WERI-Rb-1 (cell line): ENCODE data around the gene WDTC1.
A peak's percentile ranks its signal among the peaks of the same experiment; 100 is the strongest.

Experiments used
- DNase-seq: peaks from one replicate; pipeline ENCODE4 v3.0.0-alpha.2; 2020
- H3K27ac ChIP-seq: fragments of 250-450 bp; sonication (Bioruptor Pico); 2 replicates; pipeline ENCODE4 v1.5.1; 2020; ENCODE audit warnings: mild to moderate bottlenecking, moderate library complexity
- H3K27me3 ChIP-seq: fragments of 250-450 bp; sonication (Bioruptor Pico); 2 replicates; pipeline ENCODE4 v1.5.1; 2021; ENCODE audit warnings: mild to moderate bottlenecking, low read depth, moderate library complexity; ENCODE audit not compliant: insufficient read depth, severe bottlenecking
- H3K36me3 ChIP-seq: fragments of 250-450 bp; sonication (Bioruptor Pico); 2 replicates; pipeline ENCODE4 v1.5.1; 2020; ENCODE audit warnings: mild to moderate bottlenecking, moderate library complexity
- H3K4me3 ChIP-seq: 2 replicates; pipeline ENCODE4 v1.5.1; 2011; ENCODE audit warnings: low read depth, mild to moderate bottlenecking, control low read depth, low read length
- H3K9me3 ChIP-seq: fragments of 250-450 bp; sonication (Bioruptor Pico); 2 replicates; pipeline ENCODE4 v1.5.1; 2021; ENCODE audit warnings: mild to moderate bottlenecking, moderate library complexity; ENCODE audit not compliant: severe bottlenecking
- TF ChIP-seq, protein P1 (sequence below): IDR thresholded peaks from 2 replicates; pipeline ENCODE4 v1.5.1; 2011; ENCODE audit warnings: low read depth, mild to moderate bottlenecking, control low read depth, inconsistent platforms, low read length

WDTC1 gene

GRCh38 chr1:27332536-27333281 lies 98.3 kb downstream of the WDTC1 start:
- H3K36me3 ChIP-seq = peaks cover 49% of the 10 kb centered on the region
- H3K27me3 ChIP-seq = no peaks in the 10 kb centered on the region
- H3K4me3 ChIP-seq = no peak overlapping the region
- TF ChIP-seq, protein P1, sequence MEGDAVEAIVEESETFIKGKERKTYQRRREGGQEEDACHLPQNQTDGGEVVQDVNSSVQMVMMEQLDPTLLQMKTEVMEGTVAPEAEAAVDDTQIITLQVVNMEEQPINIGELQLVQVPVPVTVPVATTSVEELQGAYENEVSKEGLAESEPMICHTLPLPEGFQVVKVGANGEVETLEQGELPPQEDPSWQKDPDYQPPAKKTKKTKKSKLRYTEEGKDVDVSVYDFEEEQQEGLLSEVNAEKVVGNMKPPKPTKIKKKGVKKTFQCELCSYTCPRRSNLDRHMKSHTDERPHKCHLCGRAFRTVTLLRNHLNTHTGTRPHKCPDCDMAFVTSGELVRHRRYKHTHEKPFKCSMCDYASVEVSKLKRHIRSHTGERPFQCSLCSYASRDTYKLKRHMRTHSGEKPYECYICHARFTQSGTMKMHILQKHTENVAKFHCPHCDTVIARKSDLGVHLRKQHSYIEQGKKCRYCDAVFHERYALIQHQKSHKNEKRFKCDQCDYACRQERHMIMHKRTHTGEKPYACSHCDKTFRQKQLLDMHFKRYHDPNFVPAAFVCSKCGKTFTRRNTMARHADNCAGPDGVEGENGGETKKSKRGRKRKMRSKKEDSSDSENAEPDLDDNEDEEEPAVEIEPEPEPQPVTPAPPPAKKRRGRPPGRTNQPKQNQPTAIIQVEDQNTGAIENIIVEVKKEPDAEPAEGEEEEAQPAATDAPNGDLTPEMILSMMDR = peak; percentile 92
- no peaks in the 10 kb centered on the region for H3K9me3 ChIP-seq
- peak; percentile 66 for DNase-seq
- no peak overlapping the region for H3K27ac ChIP-seq

GRCh38 chr1:27333717-27334279 lies 99.4 kb downstream of the WDTC1 start:
- no peak overlapping the region for H3K27ac ChIP-seq
- DNase-seq = no peak
- H3K4me3 ChIP-seq = no peak overlapping the region
- no peaks in the 10 kb centered on the region for H3K27me3 ChIP-seq
- TF ChIP-seq, protein P1 = no peak
- peaks cover 42% of the 10 kb centered on the region for H3K36me3 ChIP-seq
- no peaks in the 10 kb centered on the region for H3K9me3 ChIP-seq

DNA sequence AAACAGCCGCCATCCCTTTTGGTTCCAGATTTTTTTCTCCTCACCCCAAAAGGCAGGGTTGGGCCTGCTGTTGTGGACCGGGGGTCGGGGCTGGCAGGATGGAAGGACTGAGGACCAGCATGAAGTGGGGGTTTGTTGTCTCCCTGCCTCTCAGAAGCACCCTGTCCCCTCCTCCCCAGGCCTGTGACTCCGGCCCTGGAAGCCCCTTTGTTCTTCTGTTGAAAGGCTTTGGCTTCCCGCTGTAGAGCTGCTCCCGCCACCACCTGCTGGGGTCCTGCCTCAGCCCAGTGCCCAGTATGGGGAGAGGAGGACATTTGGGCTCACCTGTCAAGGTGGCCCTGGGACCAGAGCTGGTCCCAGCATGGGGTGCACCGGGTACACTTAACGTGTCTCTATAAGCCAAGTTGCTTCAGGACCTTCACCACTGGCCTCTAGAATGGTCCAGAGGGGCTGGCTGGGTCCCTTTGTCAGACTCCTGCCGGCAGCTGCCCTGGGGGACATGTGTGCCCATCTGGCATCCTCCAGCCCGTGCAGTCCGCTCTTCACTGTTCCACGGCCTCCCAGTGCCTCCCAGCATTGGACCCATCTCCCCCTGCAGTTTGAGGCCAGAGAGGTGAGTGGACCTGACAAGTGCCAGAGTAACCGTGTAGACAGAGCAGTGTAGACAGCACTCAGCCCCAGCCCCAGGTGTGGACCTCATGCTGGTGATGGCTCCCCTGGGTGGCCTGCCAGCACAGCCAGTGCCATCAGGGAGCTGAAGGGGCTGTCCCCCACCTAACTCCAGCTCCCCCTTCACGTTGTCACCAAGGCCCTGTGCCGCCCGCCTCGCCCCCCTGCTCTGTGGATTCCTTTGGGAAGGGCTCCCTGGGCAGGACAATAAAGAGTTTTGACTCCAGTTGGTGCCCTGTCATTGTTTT lies 101.3 kb downstream of the WDTC1 start:
- Histone ChIP-seq H3K27me3 (no peaks in the 10 kb centered on the region), H3K27ac (no peak overlapping the region), H3K4me3 (no peak overlapping the region), H3K9me3 (no peaks in the 10 kb centered on the region), H3K36me3 (peaks cover 31% of the 10 kb centered on the region)
- TF ChIP-seq, protein P1 = no peak
- no peak for DNase-seq

- H3K27ac ChIP-seq = no peak overlapping the region
- no peak overlapping the region for H3K4me3 ChIP-seq
- H3K36me3 ChIP-seq = peaks cover 26% of the 10 kb centered on the region
- TF ChIP-seq, protein P1 = no peak
- DNase-seq = no peak
- no peaks in the 10 kb centered on the region for H3K27me3 ChIP-seq
- no peaks in the 10 kb centered on the region for H3K9me3 ChIP-seq
Measured at GRCh38 chr1:27336756-27337155, 102.3 kb downstream of the WDTC1 start.

DNA sequence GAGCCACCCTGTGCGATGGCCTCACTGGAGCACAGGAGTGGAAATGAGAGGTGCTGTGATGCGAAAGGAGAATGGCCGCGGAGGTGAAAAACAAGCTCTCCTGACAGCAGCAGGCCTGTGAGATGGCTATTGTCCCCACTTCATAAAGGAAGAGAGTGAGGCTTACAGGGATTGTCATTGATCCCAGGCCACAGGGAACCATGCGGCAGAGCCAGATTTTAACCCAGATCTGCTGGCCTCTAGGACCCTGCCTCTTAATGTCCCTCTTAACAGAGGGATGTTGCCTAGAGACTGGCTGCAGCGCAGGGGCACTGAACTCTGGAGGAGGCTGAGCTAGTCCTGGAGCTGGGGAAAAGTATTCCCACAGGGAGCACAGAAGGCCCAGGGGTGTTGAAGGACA lies 104.3 kb downstream of the WDTC1 start:
- no peak overlapping the region for H3K4me3 ChIP-seq
- H3K9me3 ChIP-seq = no peaks in the 10 kb centered on the region
- DNase-seq = no peak
- TF ChIP-seq, protein P1 = no peak
- H3K36me3 ChIP-seq = peaks cover 9% of the 10 kb centered on the region
- no peak overlapping the region for H3K27ac ChIP-seq
- H3K27me3 ChIP-seq = no peaks in the 10 kb centered on the region
